Middle frontal gyrus (tissue), 1 donor: ENCODE results near the gene FAM13B.

Experiments used
- DNase-seq: peaks from one replicate; pipeline ENCODE4 v3.0.0-alpha.2; 2015; ENCODE audit warnings: low spot score; ENCODE audit errors: extremely low spot score

Gene FAM13B

GRCh38 chr5:137901011-137901817 lies 131.7 kb downstream of the FAM13B start:
- DNase-seq = no peak

DNA sequence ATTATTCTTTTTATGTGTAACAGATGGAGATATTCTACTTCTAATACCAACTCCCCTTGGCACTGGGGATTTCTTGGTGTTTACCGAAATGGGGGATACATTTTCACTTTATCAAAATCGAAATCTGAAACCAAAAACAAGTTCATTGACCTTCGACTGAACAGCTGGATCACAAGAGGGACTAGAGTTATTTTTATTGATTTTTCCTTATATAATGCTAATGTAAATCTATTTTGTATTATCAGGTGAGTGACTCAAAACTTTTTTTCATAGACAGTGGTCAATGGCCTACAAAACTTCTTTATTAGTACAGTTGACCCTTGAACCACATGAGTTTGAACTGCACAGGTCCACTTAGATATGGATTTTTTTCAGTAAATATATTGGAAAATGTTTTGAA lies 133.4 kb downstream of the FAM13B start:
- no peak for DNase-seq

- no peak for DNase-seq
Observed at GRCh38 chr5:137896560-137896959, 136.3 kb downstream of the FAM13B start.

DNA sequence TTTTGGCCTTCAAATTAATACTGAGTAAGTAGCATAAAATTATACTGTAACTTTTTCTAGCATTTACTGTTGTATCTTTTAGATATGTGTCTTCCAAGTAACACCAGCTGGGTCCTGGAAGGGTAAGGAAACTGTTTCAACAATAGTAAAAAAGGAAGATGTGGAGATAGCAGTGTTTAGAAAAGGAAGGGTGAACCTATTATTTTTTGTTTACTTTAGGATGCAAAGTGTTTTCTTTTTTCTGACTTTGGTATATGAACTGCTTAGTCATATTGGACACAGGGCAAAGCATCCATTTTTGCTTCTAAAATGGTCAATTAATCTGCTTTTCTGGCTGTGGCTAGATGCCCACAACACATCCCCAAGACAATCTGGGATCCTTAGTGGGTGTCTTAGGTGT lies 138.3 kb downstream of the FAM13B start:
- DNase-seq = no peak

DNA sequence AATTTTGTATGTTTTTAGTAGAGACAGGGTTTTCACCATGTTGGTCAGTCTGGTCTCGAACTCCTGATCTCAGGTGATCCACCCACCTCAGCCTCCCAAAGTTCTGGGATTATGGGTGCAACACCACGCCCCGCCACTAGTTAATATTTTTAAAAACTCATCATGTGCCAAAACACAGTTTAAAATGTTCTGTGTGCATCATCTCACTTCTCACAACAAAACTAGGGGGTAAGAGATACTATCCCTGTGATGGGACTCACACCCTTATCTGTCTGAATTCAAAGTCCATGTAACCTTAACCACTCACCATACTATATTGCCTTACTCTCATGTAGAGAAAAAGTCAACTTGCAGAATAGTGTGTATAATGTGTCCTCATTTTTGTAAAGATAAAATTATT lies 141.0 kb downstream of the FAM13B start:
- no peak for DNase-seq

GRCh38 chr5:137890845-137891244 lies 142.0 kb downstream of the FAM13B start:
- no peak for DNase-seq

- DNase-seq = peak; percentile 74
Observed at GRCh38 chr5:137888863-137889759, 143.8 kb downstream of the FAM13B start, which contains the start of gene PKD2L2. PKD2L2 (plus strand) TSS chr5:137889457; CDS start chr5:137889492, 35 bp downstream.

GRCh38 chr5:137888466-137888862 lies 144.4 kb downstream of the FAM13B start:
- DNase-seq = no peak
